Measurements from ENCODE around the gene HSPA1L. TPM values are rescaled to one million over a fixed set of nuclear protein-coding genes. Genes with fewer than 3 reads are reported as not detected.

HSPA1L gene
- total and polyA plus RNA-seq, 10 of the 15 experiments (the other 5 are each of a cell fraction or from before 2014, with no cell fraction given) = 0.69 to 2.5 (median 1.5) TPM

DNA sequence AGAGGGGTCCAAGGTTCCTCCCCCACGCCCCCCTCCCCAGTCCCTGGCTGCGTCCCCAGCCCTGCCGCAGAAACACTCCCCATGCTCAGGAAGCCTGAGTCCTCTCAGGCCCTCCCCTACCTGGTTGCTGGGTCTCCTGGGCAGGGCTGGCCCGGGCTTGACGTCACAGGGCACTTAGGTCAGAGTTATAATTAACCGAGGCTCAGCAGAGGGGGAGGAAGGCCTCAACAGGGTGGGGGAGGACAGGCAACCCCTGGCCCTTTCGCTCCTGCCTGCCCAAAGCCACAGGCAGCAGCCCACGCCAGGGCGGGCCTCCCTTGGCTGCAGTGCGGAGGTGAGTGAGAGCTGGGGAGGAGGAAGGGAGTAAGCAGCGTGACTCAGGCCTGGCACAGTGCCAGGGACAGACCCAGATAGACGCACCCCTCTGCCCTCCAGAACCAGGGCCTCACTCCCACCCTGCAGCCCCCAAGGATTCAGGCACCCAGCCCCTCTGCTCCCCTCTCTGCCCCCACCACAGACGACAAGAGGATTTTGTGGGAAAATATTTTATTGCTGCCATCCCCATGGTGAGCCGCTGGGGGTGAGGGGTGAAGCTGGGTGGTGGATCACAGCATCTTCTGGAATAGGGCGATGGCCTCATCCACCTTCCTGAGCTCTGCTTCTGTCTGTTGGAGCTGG is 38.0 kb downstream of the HSPA1L start, which contains the start of gene VWA7 (continued):
- TF ChIP-seq NR2F1 (conservative IDR thresholded peaks at IDR 0.05) (peak; percentile 99), FOXK2 (IDR thresholded peaks at IDR 0.05) (peak; percentile 63; the same call in 1 of the 2 replicates), POU2F2 (IDR thresholded peaks at IDR 0.05; ENCODE audit: borderline replicate concordance, low read depth, low read length) (peak; percentile 46; the same call in 1 of the 3 replicates), SMARCA5 (IDR thresholded peaks at IDR 0.05) (peak; percentile 51), NFIC (IDR thresholded peaks at IDR 0.05; ENCODE audit: low read depth, low read length) (peak; percentile 69; the same call in 1 of the 2 replicates), JUND (IDR thresholded peaks at IDR 0.05; ENCODE audit: low read depth, low read length) (peak; percentile 58; the same call in 1 of the 2 replicates), CBX3 (IDR thresholded peaks at IDR 0.05; ENCODE audit: borderline replicate concordance, low read depth) (no peak), BACH1 (IDR thresholded peaks at IDR 0.05; ENCODE audit: borderline replicate concordance) (peak; percentile 69; the same call in 1 of the 2 replicates), IRF4 (IDR thresholded peaks at IDR 0.05; ENCODE audit: low read depth, low read length) (0 out of 2 replicates have a peak, but pooled peaks have one; percentile 31), TCF12 (IDR thresholded peaks at IDR 0.05; ENCODE audit: low read depth, low read length) (peak; percentile 61; the same call in 1 of the 2 replicates), EP300 (IDR thresholded peaks at IDR 0.05; ENCODE audit: borderline replicate concordance in 1 of 2, control insufficient read depth in 1 of 2, low read depth in 2 of 2, low read length in 2 of 2) (peak; percentile 33 to 39; a peak in 2 of 4 replicates), MEF2B (IDR thresholded peaks at IDR 0.05; ENCODE audit: partially characterized antibody, poor library complexity, severe bottlenecking) (peak; percentile 72), SP1 (IDR thresholded peaks at IDR 0.05; ENCODE audit: low read depth, low read length) (peak; percentile 69), RUNX3 (IDR thresholded peaks at IDR 0.05; ENCODE audit: low read length) (peak; percentile 88), GATAD2B (conservative IDR thresholded peaks at IDR 0.05; ENCODE audit: low read depth) (peak; percentile 73), CREB1 (IDR thresholded peaks at IDR 0.05; ENCODE audit: low read depth) (peak; percentile 89), PML (IDR thresholded peaks at IDR 0.05; ENCODE audit: low read length) (0 out of 2 replicates have a peak, but pooled peaks have one; percentile 83), BHLHE40 (IDR thresholded peaks at IDR 0.05; ENCODE audit: borderline replicate concordance in 1 of 2, low read depth in 2 of 2, low read length in 1 of 2) (peak; percentile 70 to 90; a peak in 3 of 4 replicates), RBBP5 (conservative IDR thresholded peaks at IDR 0.05) (no peak), TBL1XR1 (IDR thresholded peaks at IDR 0.05; ENCODE audit: low read depth, low read length) (peak; percentile 86; the same call in 1 of the 2 replicates), ZSCAN29 (IDR thresholded peaks at IDR 0.05) (0 out of 2 replicates have a peak, but pooled peaks have one; percentile 37), NRF1 (conservative IDR thresholded peaks at IDR 0.05; ENCODE audit: low read depth, low read length) (no peak), DPF2 (IDR thresholded peaks at IDR 0.05) (peak; percentile 89)
- TF ChIP-seq, protein P1, sequence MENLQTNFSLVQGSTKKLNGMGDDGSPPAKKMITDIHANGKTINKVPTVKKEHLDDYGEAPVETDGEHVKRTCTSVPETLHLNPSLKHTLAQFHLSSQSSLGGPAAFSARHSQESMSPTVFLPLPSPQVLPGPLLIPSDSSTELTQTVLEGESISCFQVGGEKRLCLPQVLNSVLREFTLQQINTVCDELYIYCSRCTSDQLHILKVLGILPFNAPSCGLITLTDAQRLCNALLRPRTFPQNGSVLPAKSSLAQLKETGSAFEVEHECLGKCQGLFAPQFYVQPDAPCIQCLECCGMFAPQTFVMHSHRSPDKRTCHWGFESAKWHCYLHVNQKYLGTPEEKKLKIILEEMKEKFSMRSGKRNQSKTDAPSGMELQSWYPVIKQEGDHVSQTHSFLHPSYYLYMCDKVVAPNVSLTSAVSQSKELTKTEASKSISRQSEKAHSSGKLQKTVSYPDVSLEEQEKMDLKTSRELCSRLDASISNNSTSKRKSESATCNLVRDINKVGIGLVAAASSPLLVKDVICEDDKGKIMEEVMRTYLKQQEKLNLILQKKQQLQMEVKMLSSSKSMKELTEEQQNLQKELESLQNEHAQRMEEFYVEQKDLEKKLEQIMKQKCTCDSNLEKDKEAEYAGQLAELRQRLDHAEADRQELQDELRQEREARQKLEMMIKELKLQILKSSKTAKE (IDR thresholded peaks at IDR 0.05; ENCODE audit: low read depth, poor library complexity, severe bottlenecking) = peak; percentile 88
- TF ChIP-seq, protein P2, sequence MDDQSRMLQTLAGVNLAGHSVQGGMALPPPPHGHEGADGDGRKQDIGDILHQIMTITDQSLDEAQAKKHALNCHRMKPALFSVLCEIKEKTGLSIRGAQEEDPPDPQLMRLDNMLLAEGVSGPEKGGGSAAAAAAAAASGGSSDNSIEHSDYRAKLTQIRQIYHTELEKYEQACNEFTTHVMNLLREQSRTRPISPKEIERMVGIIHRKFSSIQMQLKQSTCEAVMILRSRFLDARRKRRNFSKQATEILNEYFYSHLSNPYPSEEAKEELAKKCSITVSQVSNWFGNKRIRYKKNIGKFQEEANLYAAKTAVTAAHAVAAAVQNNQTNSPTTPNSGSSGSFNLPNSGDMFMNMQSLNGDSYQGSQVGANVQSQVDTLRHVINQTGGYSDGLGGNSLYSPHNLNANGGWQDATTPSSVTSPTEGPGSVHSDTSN (IDR thresholded peaks at IDR 0.05; ENCODE audit: insufficient replicate concordance, low read depth, low read length) = peak; percentile 23
- TF ChIP-seq, protein P3, sequence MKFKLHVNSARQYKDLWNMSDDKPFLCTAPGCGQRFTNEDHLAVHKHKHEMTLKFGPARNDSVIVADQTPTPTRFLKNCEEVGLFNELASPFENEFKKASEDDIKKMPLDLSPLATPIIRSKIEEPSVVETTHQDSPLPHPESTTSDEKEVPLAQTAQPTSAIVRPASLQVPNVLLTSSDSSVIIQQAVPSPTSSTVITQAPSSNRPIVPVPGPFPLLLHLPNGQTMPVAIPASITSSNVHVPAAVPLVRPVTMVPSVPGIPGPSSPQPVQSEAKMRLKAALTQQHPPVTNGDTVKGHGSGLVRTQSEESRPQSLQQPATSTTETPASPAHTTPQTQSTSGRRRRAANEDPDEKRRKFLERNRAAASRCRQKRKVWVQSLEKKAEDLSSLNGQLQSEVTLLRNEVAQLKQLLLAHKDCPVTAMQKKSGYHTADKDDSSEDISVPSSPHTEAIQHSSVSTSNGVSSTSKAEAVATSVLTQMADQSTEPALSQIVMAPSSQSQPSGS (IDR thresholded peaks at IDR 0.05; ENCODE audit: low read length) = peak; percentile 89; the same call in 1 of the 2 replicates

All from GM12878 (cell line).